Keratinocyte (primary cell): Measurements from ENCODE around the gene MYH7B. TPM values are rescaled to one million over a fixed set of nuclear protein-coding genes. Genes with fewer than 3 reads are reported as not detected.

ENCODE experiments used
- DNase-seq: peaks from one replicate; pipeline ENCODE4 v3.0.0-alpha.2; 2011; ENCODE audit warnings: low read depth, missing footprints, low spot score
- FAIRE-seq: peaks from 2 replicates; lab custom pipeline; 2011; peaks lifted over from hg19 to GRCh38; lab: Jason Lieb, UNC
- H2AFZ ChIP-seq: 2 replicates; pipeline ENCODE4 v1.6.0; 2012; ENCODE audit warnings: low read length, control low read depth, inconsistent platforms; ENCODE audit not compliant: control insufficient read depth
- H3K27ac ChIP-seq: 2 replicates; pipeline ENCODE4 v1.5.1; 2011; ENCODE audit warnings: low read length; ENCODE audit not compliant: control insufficient read depth, insufficient read depth
- H3K27me3 ChIP-seq: 3 replicates; pipeline ENCODE4 v1.6.0; 2011; ENCODE audit warnings: low read length; ENCODE audit not compliant: control insufficient read depth, insufficient read depth; ENCODE audit errors: extremely low read depth
- H3K36me3 ChIP-seq, 2 experiments: 2 replicates in 1 of 2; 3 replicates in 1 of 2; pipeline ENCODE4 v1.5.1; 2011; ENCODE audit warnings: low read length in 2 of 2, mild to moderate bottlenecking in 1 of 2; ENCODE audit not compliant: control insufficient read depth in 2 of 2, insufficient read depth in 2 of 2; ENCODE audit errors: extremely low read depth in 1 of 2
- H3K4me1 ChIP-seq: 3 replicates; pipeline ENCODE4 v1.5.1; 2011; ENCODE audit warnings: low read length; ENCODE audit not compliant: control insufficient read depth, insufficient read depth; ENCODE audit errors: extremely low read depth
- H3K4me2 ChIP-seq: 3 replicates; pipeline ENCODE4 v1.6.0; 2011; ENCODE audit warnings: low read depth, low read length; ENCODE audit not compliant: control insufficient read depth, insufficient read depth; ENCODE audit errors: extremely low read depth
- H3K4me3 ChIP-seq, 3 experiments: fragments of 200-600 bp in 1 of 3; sonication (generic) in 1 of 3; 2 replicates in 2 of 3; 3 replicates in 1 of 3; pipeline ENCODE4 v1.5.1; 2011 to 2016; ENCODE audit warnings: low read length in 3 of 3, mild to moderate bottlenecking in 3 of 3, control low read depth in 2 of 3, inconsistent platforms in 1 of 3, low read depth in 1 of 3, mixed read lengths in 1 of 3, mixed run types in 1 of 3, moderate library complexity in 1 of 3; ENCODE audit not compliant: control insufficient read depth in 2 of 3, insufficient read depth in 2 of 3; ENCODE audit errors: extremely low read depth in 1 of 3
- H3K79me2 ChIP-seq: 2 replicates; pipeline ENCODE4 v1.6.0; 2012; ENCODE audit warnings: low read length; ENCODE audit not compliant: control insufficient read depth, insufficient read depth
- H3K9ac ChIP-seq: 3 replicates; pipeline ENCODE4 v1.6.0; 2011; ENCODE audit warnings: low read length; ENCODE audit not compliant: control insufficient read depth, insufficient read depth; ENCODE audit errors: extremely low read depth
- H3K9me1 ChIP-seq: 3 replicates; pipeline ENCODE4 v1.6.0; 2011; ENCODE audit warnings: low read length; ENCODE audit not compliant: control insufficient read depth, insufficient read depth; ENCODE audit errors: extremely low read depth
- H3K9me3 ChIP-seq: 2 replicates; pipeline ENCODE4 v1.5.1; 2012; ENCODE audit warnings: low read depth, low read length; ENCODE audit not compliant: control insufficient read depth
- H4K20me1 ChIP-seq: 3 replicates; pipeline ENCODE4 v1.6.0; 2011; ENCODE audit warnings: low read length; ENCODE audit not compliant: control insufficient read depth, insufficient read depth; ENCODE audit errors: extremely low read depth
- CTCF ChIP-seq, 3 experiments: IDR thresholded peaks in 1 of 3; conservative IDR thresholded peaks in 1 of 3; optimal IDR thresholded peaks in 1 of 3; 2 replicates in 2 of 3; 3 replicates in 1 of 3; pipeline versions ENCODE3 to v1.5.1; 2011; ENCODE audit warnings: low read length in 3 of 3, mild to moderate bottlenecking in 3 of 3, moderate library complexity in 2 of 3, control low read depth in 1 of 3, inconsistent platforms in 1 of 3; ENCODE audit not compliant: insufficient read depth in 2 of 3; ENCODE audit errors: extremely low read depth in 1 of 3
- EZH2 ChIP-seq: IDR thresholded peaks from one replicate; pipeline ENCODE4 v1.6.1; 2012; ENCODE audit warnings: inconsistent platforms, mild to moderate bottlenecking, low read length, moderate library complexity
- dilution Hi-C: fragments of 300-500 bp; cut with MboI; formaldehyde crosslinking; loops from one replicate; pipeline ENCODE4 v1.7.0; 2020; ENCODE audit warnings: low sequenced_read_pairs; ENCODE audit not compliant: extremely low pct_ligation_motif_present
- polyA plus RNA-seq, 5 experiments: library from polyadenylated mRNA; depleted of rRNA in 3 of 5; stranded (reverse) in 3 of 5; stranded (forward) in 1 of 5; unstranded in 1 of 5; fragments of >200 nt; gene quantifications; 1 replicate in 1 of 5; 2 replicates in 3 of 5; 3 replicates in 1 of 5; pipeline versions ENCODE4 v1.2.1 to v1.2.3, GENCODE V29; 2011 to 2012; ENCODE audit warnings: missing spikeins in 2 of 5, low read depth in 1 of 5, low replicate concordance in 1 of 5

MYH7B gene
- polyA plus RNA-seq, 1 donor (not counting 4 experiments of a cell fraction or from before 2014, with no cell fraction given): 0.01 TPM

GRCh38 chr20:34977365-34978091 is 21.9 kb downstream of the MYH7B start:
- H3K4me3 ChIP-seq: no peak overlapping the region
- DNase-seq (no peak), FAIRE-seq (no peak)
- H3K36me3 ChIP-seq: no peaks in the 10 kb centered on the region
- TF ChIP-seq EZH2 (no peak), CTCF (optimal IDR thresholded peaks at IDR 0.05 in 1 of 3, IDR thresholded peaks at IDR 0.05 in 1 of 3, conservative IDR thresholded peaks at IDR 0.05 in 1 of 3; ENCODE audit: extremely low read depth in 1 of 3, insufficient read depth in 2 of 3, low read length in 3 of 3) (no peak)
- H4K20me1 ChIP-seq: no peaks in the 10 kb centered on the region
- H3K27ac ChIP-seq: no peak overlapping the region
- no peaks in the 10 kb centered on the region for H3K9me3 ChIP-seq
- H3K4me1 ChIP-seq: no peaks in the 10 kb centered on the region
- no peaks in the 10 kb centered on the region for H3K9me1 ChIP-seq
- H3K79me2 ChIP-seq: no peaks in the 10 kb centered on the region
- no peak overlapping the region for H2AFZ ChIP-seq
- H3K9ac ChIP-seq: no peak overlapping the region
- dilution Hi-C loops: no loop called here
- no peak overlapping the region for H3K4me2 ChIP-seq
- H3K27me3 ChIP-seq: no peaks in the 10 kb centered on the region

- Histone ChIP-seq H3K36me3 (no peaks in the 10 kb centered on the region), H3K9me1 (no peaks in the 10 kb centered on the region), H3K4me3 (no peak overlapping the region), H3K4me2 (no peak overlapping the region), H4K20me1 (no peaks in the 10 kb centered on the region), H3K9ac (no peak overlapping the region), H3K79me2 (no peaks in the 10 kb centered on the region), H2AFZ (no peak overlapping the region), H3K27me3 (no peaks in the 10 kb centered on the region), H3K27ac (no peak overlapping the region), H3K4me1 (no peaks in the 10 kb centered on the region), H3K9me3 (no peaks in the 10 kb centered on the region)
- TF ChIP-seq CTCF (optimal IDR thresholded peaks at IDR 0.05 in 1 of 3, IDR thresholded peaks at IDR 0.05 in 1 of 3, conservative IDR thresholded peaks at IDR 0.05 in 1 of 3; ENCODE audit: extremely low read depth in 1 of 3, insufficient read depth in 2 of 3, low read length in 3 of 3): no peak
- TF ChIP-seq EZH2: no peak
- FAIRE-seq (no peak), DNase-seq (no peak)
- dilution Hi-C loops: no loop called here
These were observed 22.6 kb downstream of the MYH7B start for GRCh38 chr20:34978092-34978744.
